PC-9 (cell line): ENCODE results near the gene YIPF6. TPM values are rescaled to one million over a fixed set of nuclear protein-coding genes. Genes with fewer than 3 reads are reported as not detected.
A peak's percentile ranks its signal among the peaks of the same experiment; 100 is the strongest.

Source experiments
- BruUV-seq: library from RNA; stranded (reverse); fragments of 400-500 nt; replicated peaks from 2 replicates; lab custom pipeline; 2021; lab: Mats Ljungman, UMichigan
- CTCF ChIA-PET: fragments of 300-600 bp; sonication (Branson Sonifier 250); formaldehyde crosslinking; loops from one replicate; lab custom pipeline; 2022; ENCODE audit warnings: antibody characterized with exemption; lab: Charles Lee
- POLR2A ChIA-PET: fragments of 300-600 bp; sonication (Branson Sonifier 250); formaldehyde crosslinking; loops from one replicate; lab custom pipeline; 2022; ENCODE audit warnings: antibody characterized with exemption; ENCODE audit not compliant: unreplicated experiment; lab: Charles Lee
- DNase-seq, 2 experiments: peaks; one replicate each; pipeline versions ENCODE4 v3.0.0 to v3.0.0-alpha.2; 2015 to 2022; ENCODE audit warnings: mixed read lengths in 1 of 2
- H2AFZ ChIP-seq: fragments of 200-600 bp; sonication (generic); 2 replicates; pipeline ENCODE4 v1.8.1; 2017; ENCODE audit warnings: antibody characterized with exemption
- H3F3A ChIP-seq: fragments of 200-600 bp; sonication (generic); 2 replicates; pipeline ENCODE4 v1.8.1; 2017; ENCODE audit warnings: antibody characterized with exemption, mild to moderate bottlenecking, low read depth; ENCODE audit not compliant: insufficient read depth
- H3K27ac ChIP-seq: fragments of 200-600 bp; sonication (generic); 2 replicates; pipeline ENCODE4 v1.6.1; 2016; ENCODE audit warnings: mixed run types
- H3K27me3 ChIP-seq: fragments of 200-600 bp; sonication (generic); 2 replicates; pipeline ENCODE4 v1.6.1; 2016; ENCODE audit warnings: low read depth, mixed run types; ENCODE audit not compliant: insufficient read depth
- H3K36me3 ChIP-seq: fragments of 200-600 bp; sonication (generic); 2 replicates; pipeline ENCODE4 v1.6.1; 2016; ENCODE audit warnings: low read depth, mixed run types
- H3K4me1 ChIP-seq: fragments of 200-600 bp; sonication (generic); replicated peaks from 2 replicates; pipeline ENCODE4 v1.6.1; 2016; ENCODE audit warnings: mixed run types; ENCODE audit not compliant: insufficient read depth
- H3K4me2 ChIP-seq: fragments of 200-600 bp; sonication (generic); 2 replicates; pipeline ENCODE4 v1.6.1; 2017; ENCODE audit warnings: mixed run types
- H3K4me3 ChIP-seq: fragments of 200-600 bp; sonication (generic); 2 replicates; pipeline ENCODE4 v1.6.1; 2016; ENCODE audit warnings: mixed run types
- H3K79me2 ChIP-seq: fragments of 200-600 bp; sonication (generic); 2 replicates; pipeline ENCODE4 v1.6.1; 2017; ENCODE audit warnings: low read depth, mixed run types
- H3K9me2 ChIP-seq: fragments of 200-600 bp; sonication (generic); 2 replicates; pipeline ENCODE4 v1.8.1; 2017; ENCODE audit warnings: mild to moderate bottlenecking; ENCODE audit not compliant: insufficient read depth
- H3K9me3 ChIP-seq: fragments of 200-600 bp; sonication (generic); 2 replicates; pipeline ENCODE4 v1.8.1; 2016; ENCODE audit warnings: low read depth; ENCODE audit not compliant: insufficient read depth
- H4K20me1 ChIP-seq: fragments of 200-600 bp; sonication (generic); 2 replicates; pipeline ENCODE4 v1.8.1; 2017; ENCODE audit not compliant: insufficient read depth
- CTCF ChIP-seq: fragments of 200-600 bp; sonication (generic); conservative IDR thresholded peaks from 2 replicates; pipeline ENCODE4 v1.6.1; 2017; ENCODE audit warnings: mixed run types, antibody characterized with exemption, mild to moderate bottlenecking, moderate library complexity
- EZH2 ChIP-seq: fragments of 200-600 bp; sonication (generic); IDR thresholded peaks from 2 replicates; pipeline ENCODE4 v1.8.0; 2017; ENCODE audit warnings: antibody characterized with exemption, low read depth
- intact Hi-C: fragments of 100-400 bp; cut with micrococcal nuclease; formaldehyde crosslinking; loops from one replicate; pipeline ENCODE4 v1.10.0; 2022; ENCODE audit not compliant: unreplicated experiment
- total RNA-seq: library from RNA; stranded (reverse); gene quantifications from 2 replicates; pipeline ENCODE4 v1.2.3, GENCODE V29; 2021

YIPF6 gene
- total RNA-seq, 1 experiment from 2014 or later: 49.1 TPM

- H3K4me1 ChIP-seq: no peaks in the 10 kb centered on the region
- TF ChIP-seq EZH2 (no peak), CTCF (no peak)
- no peaks in the 10 kb centered on the region for H3K36me3 ChIP-seq
- H2AFZ ChIP-seq: no peak overlapping the region
- H3K27ac ChIP-seq: no peak overlapping the region
- no peaks in the 10 kb centered on the region for H3K9me2 ChIP-seq
- no TSS peak for BruUV-seq
- H3K79me2 ChIP-seq: no peaks in the 10 kb centered on the region
- no peak overlapping the region for H3K4me2 ChIP-seq
- DNase-seq: no peak
- H3K27me3 ChIP-seq: no peaks in the 10 kb centered on the region
- no peaks in the 10 kb centered on the region for H3K9me3 ChIP-seq
- 0 out of 2 replicates have a peak, but pooled peaks cover 4% of the 10 kb centered on the region for H3F3A ChIP-seq
- no peaks in the 10 kb centered on the region for H4K20me1 ChIP-seq
- no peak overlapping the region for H3K4me3 ChIP-seq
- POLR2A ChIA-PET: no interaction called here
- CTCF ChIA-PET: no interaction called here
- intact Hi-C loops: no loop called here
Observed at GRCh38 chrX:68461576-68461975, 37.3 kb upstream of the YIPF6 start.

GRCh38 chrX:68462197-68462596 is 36.7 kb upstream of the YIPF6 start:
- no peak overlapping the region for H3K4me3 ChIP-seq
- H3K79me2 ChIP-seq: no peaks in the 10 kb centered on the region
- ChIA-PET POLR2A (no interaction called here), CTCF (interaction anchor here (0.9 kb wide), 1 partner anchor 265 kb away, joined by 5 read pairs; no protein-coding TSS in a partner anchor)
- no peaks in the 10 kb centered on the region for H3K9me3 ChIP-seq
- 0 out of 2 replicates have a peak, but pooled peaks cover 4% of the 10 kb centered on the region for H3F3A ChIP-seq
- intact Hi-C loops: loop anchor here (2.0 kb wide), 1 partner anchor 265 kb away; no protein-coding TSS in a partner anchor
- no peak overlapping the region for H2AFZ ChIP-seq
- no peaks in the 10 kb centered on the region for H3K4me1 ChIP-seq
- no peaks in the 10 kb centered on the region for H4K20me1 ChIP-seq
- TF ChIP-seq CTCF: no peak
- no peak for TF ChIP-seq EZH2
- BruUV-seq: no TSS peak
- no peaks in the 10 kb centered on the region for H3K9me2 ChIP-seq
- no peaks in the 10 kb centered on the region for H3K27me3 ChIP-seq
- H3K4me2 ChIP-seq: no peak overlapping the region
- peak in 1 of 2 experiments; percentile 60 for DNase-seq
- H3K27ac ChIP-seq: no peak overlapping the region
- no peaks in the 10 kb centered on the region for H3K36me3 ChIP-seq

- TF ChIP-seq EZH2: no peak
- peak; percentile 67 for TF ChIP-seq CTCF
- Histone ChIP-seq H3K9me2 (no peaks in the 10 kb centered on the region), H3K27ac (no peak overlapping the region), H3K4me3 (no peak overlapping the region), H3K27me3 (no peaks in the 10 kb centered on the region), H3K79me2 (no peaks in the 10 kb centered on the region), H3K9me3 (no peaks in the 10 kb centered on the region), H3K36me3 (no peaks in the 10 kb centered on the region), H3F3A (0 out of 2 replicates have a peak, but pooled peaks cover 4% of the 10 kb centered on the region), H2AFZ (no peak overlapping the region), H4K20me1 (no peaks in the 10 kb centered on the region), H3K4me2 (no peak overlapping the region), H3K4me1 (no peaks in the 10 kb centered on the region)
- ChIA-PET POLR2A (interaction anchor here (0.6 kb wide), 1 partner anchor 131 kb away, joined by 3 read pairs; no protein-coding TSS in a partner anchor), CTCF (interaction anchor here (0.9 kb wide), 1 partner anchor 266 kb away, joined by 5 read pairs; no protein-coding TSS in a partner anchor)
- intact Hi-C loops: loop anchor here (2.0 kb wide), 1 partner anchor 266 kb away; no protein-coding TSS in a partner anchor
- DNase-seq: no peak
- BruUV-seq: no TSS peak
Observed at GRCh38 chrX:68462653-68463052, 36.2 kb upstream of the YIPF6 start.
